ENCODE results near the gene PLXDC1. TPM values are rescaled to one million over a fixed set of nuclear protein-coding genes. Genes with fewer than 3 reads are reported as not detected.

PLXDC1 gene
- total and polyA plus RNA-seq, 2 of the 8 experiments (the other 6 are each of a cell fraction or from before 2014, with no cell fraction given): 4.1 to 14.6 TPM

- FAIRE-seq: peak; percentile 86
- Histone ChIP-seq H3K4me2 (ENCODE audit: insufficient read depth in 1 of 2, low read depth in 2 of 2, low read length in 2 of 2) (peak overlapping the region; percentile 87 to 92), H3K9ac (replicated peaks in 1 of 4; ENCODE audit: extremely low read depth in 1 of 4, low read depth in 3 of 4, low read length in 3 of 4) (peak overlapping the region; percentile 78 to 98 (median 98); a peak in 6 of 7 replicates), H4K91ac (replicated peaks; ENCODE audit: insufficient read length, low read length) (no peak overlapping the region), H2BK12ac (ENCODE audit: low read depth, low read length) (no peak overlapping the region), H2BK20ac (ENCODE audit: low read length) (no peak overlapping the region), H2BK5ac (ENCODE audit: low read depth, low read length) (peak overlapping the region; percentile 97; the same call in 1 of the 2 replicates), H3K9me3 (ENCODE audit: insufficient read depth in 2 of 2, low read depth in 1 of 2, low read length in 1 of 2) (no peaks in the 10 kb centered on the region), H4K5ac (ENCODE audit: insufficient read length, low read depth, low read length) (peak overlapping the region; percentile 65), H3K27me3 (replicated peaks in 1 of 4; ENCODE audit: control insufficient read depth in 3 of 4, extremely low read depth in 1 of 4, insufficient read depth in 3 of 4, low read length in 3 of 4) (no peaks in the 10 kb centered on the region), H3K36me3 (ENCODE audit: control insufficient read depth in 2 of 4, insufficient read depth in 4 of 4, low read length in 3 of 4) (peaks cover 29 to 39% (median 33%) of the 10 kb centered on the region in 4 experiments), H3K27ac (ENCODE audit: low read depth, low read length) (peak overlapping the region; percentile 99), H3K4ac (replicated peaks; ENCODE audit: insufficient read length, low read depth, low read length) (no peak overlapping the region), H3K23ac (ENCODE audit: insufficient read length) (no peak overlapping the region), H3K23me2 (ENCODE audit: low read depth, low read length) (peaks cover 11% of the 10 kb centered on the region), H3K79me2 (ENCODE audit: control insufficient read depth in 1 of 2, insufficient read depth in 2 of 2, low read length in 2 of 2) (peaks cover 7 to 44% of the 10 kb centered on the region in 2 experiments), H3K4me3 (ENCODE audit: extremely low read depth in 1 of 4, insufficient read depth in 2 of 4, low read depth in 3 of 4, low read length in 4 of 4) (peak overlapping the region; percentile 85 to 96 (median 92); a peak in 7 of 8 replicates), H4K8ac (ENCODE audit: extremely low read depth, insufficient read depth, low read length) (no peak overlapping the region), H2BK15ac (ENCODE audit: low read length) (no peak overlapping the region), H3K4me1 (replicated peaks in 1 of 4; ENCODE audit: control insufficient read depth in 3 of 4, insufficient read depth in 4 of 4, low read length in 3 of 4) (peaks cover 4 to 26% (median 21%) of the 10 kb centered on the region in 4 experiments), H3K56ac (replicated peaks; ENCODE audit: insufficient read length, low read depth, low read length) (peak overlapping the region; percentile 5), H3K79me1 (ENCODE audit: low read depth, low read length) (peaks cover 2% of the 10 kb centered on the region), H2AFZ (ENCODE audit: low read length) (no peak overlapping the region), H2AK5ac (ENCODE audit: low read depth, low read length) (no peak overlapping the region), H3K14ac (ENCODE audit: insufficient read length) (no peak overlapping the region), H2BK120ac (replicated peaks; ENCODE audit: low read depth, low read length) (no peak overlapping the region), H3K18ac (ENCODE audit: extremely low read depth, low read length) (no peak overlapping the region), H4K20me1 (replicated peaks in 1 of 2; ENCODE audit: control insufficient read depth in 1 of 2, insufficient read depth in 2 of 2, low read length in 2 of 2) (peaks cover under 1 to 8% of the 10 kb centered on the region in 2 experiments)
- peak in 1 of 2 experiments; percentile 61 for DNase-seq (ENCODE audit: low read depth in 1 of 2, low spot score in 2 of 2)
- POLR2A ChIA-PET (ENCODE audit: partially characterized antibody): interaction anchor here (0.7 to 5.0 kb wide), 34 partner anchors 8 to 448 kb away, joined by 3 to 49 read pairs (median 6); partner anchors contain the start of genes ARL5C, CDK12, FBXL20 and MED1
- TF ChIP-seq USF2 (IDR thresholded peaks at IDR 0.05; ENCODE audit: low read length): peak; percentile 88
- no peak for TF ChIP-seq SIRT6 (IDR thresholded peaks at IDR 0.05; ENCODE audit: low read length)
- peak; percentile 57; the same call in 1 of the 2 replicates for TF ChIP-seq CEBPB (IDR thresholded peaks at IDR 0.05; ENCODE audit: low read depth, low read length)
- TF ChIP-seq, protein P1, sequence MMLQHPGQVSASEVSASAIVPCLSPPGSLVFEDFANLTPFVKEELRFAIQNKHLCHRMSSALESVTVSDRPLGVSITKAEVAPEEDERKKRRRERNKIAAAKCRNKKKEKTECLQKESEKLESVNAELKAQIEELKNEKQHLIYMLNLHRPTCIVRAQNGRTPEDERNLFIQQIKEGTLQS (IDR thresholded peaks at IDR 0.05; ENCODE audit: insufficient read depth, low read depth, low read length): peak; percentile 77
- no peak for TF ChIP-seq TEAD4 (IDR thresholded peaks at IDR 0.05; ENCODE audit: low read depth, low read length)
- no peak for TF ChIP-seq RBBP5 (IDR thresholded peaks at IDR 0.05; ENCODE audit: borderline replicate concordance, low read depth, low read length)
- peak; percentile 66; the same call in 1 of the 2 replicates for TF ChIP-seq GABPA (IDR thresholded peaks at IDR 0.05; ENCODE audit: borderline replicate concordance, insufficient read depth, low read length)
- no peak for TF ChIP-seq FOSL1 (IDR thresholded peaks at IDR 0.05; ENCODE audit: insufficient read depth, low read depth, low read length)
- no peak for TF ChIP-seq KDM1A (IDR thresholded peaks at IDR 0.05; ENCODE audit: borderline replicate concordance, low read length)
- TF ChIP-seq POLR2AphosphoS5 (IDR thresholded peaks at IDR 0.05; ENCODE audit: low read depth, low read length): no peak
- peak; percentile 31; the same call in 1 of the 2 replicates for TF ChIP-seq E2F6 (IDR thresholded peaks at IDR 0.05)
- CTCF ChIA-PET (ENCODE audit: partially characterized antibody): interaction anchor here (0.6 to 4.1 kb wide), 14 partner anchors 9 to 438 kb away, joined by 3 to 19 read pairs (median 4); no protein-coding TSS in a partner anchor
- 7% methylated on average over 10 of the region's 10 CpGs; no CpG with 5 or more reads in 1 of the 2 experiments for WGBS, 2 experiments (ENCODE audit: extremely low coverage in 1 of 2, insufficient coverage in 1 of 2, insufficient read length in 1 of 2, insufficient replicate concordance in 2 of 2, low coverage in 1 of 2, low lambda C conversion rate in 2 of 2, missing lambda C conversion rate in 1 of 2)
Measured at GRCh38 chr17:39199820-39200069, 48.3 kb upstream of the PLXDC1 start.

All from H1 (cell line).